ENCODE data around the gene ABCB8.

DNA sequence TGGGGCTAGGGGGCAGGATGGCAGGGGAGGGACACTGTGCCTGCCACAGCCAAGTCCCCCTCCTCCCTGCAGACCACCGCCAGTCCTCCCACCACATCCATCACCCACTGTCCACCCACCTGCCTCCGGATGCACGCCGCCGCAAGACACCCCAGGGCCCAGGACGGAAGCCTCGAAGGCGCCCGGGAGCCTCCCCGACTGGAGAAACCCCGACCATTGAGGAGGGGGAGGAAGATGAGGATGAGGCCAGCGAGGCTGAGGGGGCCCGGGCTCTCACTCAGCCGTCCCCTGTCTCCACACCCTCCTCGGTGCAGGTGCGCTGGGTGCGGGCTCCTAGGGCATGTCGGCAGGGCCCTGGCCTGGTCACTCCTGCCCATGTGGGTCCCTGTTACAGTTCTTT, 36.2 kb downstream of the ABCB8 start:
- TF ChIP-seq, protein P1, sequence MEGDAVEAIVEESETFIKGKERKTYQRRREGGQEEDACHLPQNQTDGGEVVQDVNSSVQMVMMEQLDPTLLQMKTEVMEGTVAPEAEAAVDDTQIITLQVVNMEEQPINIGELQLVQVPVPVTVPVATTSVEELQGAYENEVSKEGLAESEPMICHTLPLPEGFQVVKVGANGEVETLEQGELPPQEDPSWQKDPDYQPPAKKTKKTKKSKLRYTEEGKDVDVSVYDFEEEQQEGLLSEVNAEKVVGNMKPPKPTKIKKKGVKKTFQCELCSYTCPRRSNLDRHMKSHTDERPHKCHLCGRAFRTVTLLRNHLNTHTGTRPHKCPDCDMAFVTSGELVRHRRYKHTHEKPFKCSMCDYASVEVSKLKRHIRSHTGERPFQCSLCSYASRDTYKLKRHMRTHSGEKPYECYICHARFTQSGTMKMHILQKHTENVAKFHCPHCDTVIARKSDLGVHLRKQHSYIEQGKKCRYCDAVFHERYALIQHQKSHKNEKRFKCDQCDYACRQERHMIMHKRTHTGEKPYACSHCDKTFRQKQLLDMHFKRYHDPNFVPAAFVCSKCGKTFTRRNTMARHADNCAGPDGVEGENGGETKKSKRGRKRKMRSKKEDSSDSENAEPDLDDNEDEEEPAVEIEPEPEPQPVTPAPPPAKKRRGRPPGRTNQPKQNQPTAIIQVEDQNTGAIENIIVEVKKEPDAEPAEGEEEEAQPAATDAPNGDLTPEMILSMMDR (IDR thresholded peaks at IDR 0.05), result no peak
- TF ChIP-seq EZH2 (IDR thresholded peaks at IDR 0.05; ENCODE audit: borderline replicate concordance, insufficient read depth, low read depth, low read length, poor library complexity, severe bottlenecking), result no peak
